ENCODE data around the gene COL5A1.
"Not testable (repeated sequence)": the region's sequence is repeated elsewhere in the genome, so short reads cannot be mapped to it uniquely, and the experiment has no call there.

The COL5A1 gene

GRCh38 chr9:134712243-134712642, 70.6 kb downstream of the COL5A1 start:
- no peak for DNase-seq

GRCh38 chr9:134712926-134713325, 71.3 kb downstream of the COL5A1 start:
- DNase-seq = no peak

GRCh38 chr9:134715536-134715935, 73.9 kb downstream of the COL5A1 start:
- not testable (repeated sequence) for DNase-seq

DNA sequence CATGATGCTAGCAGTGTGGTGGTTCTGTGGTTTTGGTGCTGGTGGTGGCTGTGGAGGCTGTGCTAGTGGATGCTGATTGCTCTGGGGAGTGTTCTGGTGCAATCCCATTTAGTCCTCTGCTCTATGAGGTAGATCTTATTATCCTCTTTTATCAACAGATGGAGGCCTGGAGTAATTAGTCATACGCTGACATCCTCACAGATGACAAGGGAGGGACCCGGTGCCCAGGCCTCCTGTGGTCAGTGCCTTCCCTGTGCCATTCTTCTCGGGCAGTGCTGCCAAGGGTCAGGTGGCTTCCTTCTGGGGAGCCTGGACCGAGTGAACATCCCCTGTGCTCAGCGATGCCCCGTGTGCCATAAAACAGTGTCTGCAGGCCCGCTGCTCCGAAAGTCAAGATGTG, 74.5 kb downstream of the COL5A1 start:
- DNase-seq = no peak

DNA sequence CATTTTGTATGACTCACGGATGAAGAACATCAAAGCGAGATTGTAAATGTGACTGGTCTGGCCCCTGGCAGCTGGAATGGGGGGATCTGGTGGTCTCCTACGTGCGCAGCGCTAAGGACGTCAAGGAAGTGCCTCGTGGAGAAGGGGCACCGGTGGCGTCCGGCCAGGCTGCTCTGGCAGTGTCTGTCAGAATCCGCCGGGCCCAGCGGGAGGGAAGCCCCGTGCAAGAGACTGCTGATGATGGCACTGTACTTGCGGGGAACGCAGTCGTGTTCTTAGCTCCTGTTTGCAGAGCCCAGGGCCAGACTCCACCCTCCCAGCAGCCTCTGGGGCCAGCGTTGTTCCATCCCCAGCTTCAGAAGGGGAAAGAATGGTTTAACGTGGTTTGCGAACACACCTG, 75.5 kb downstream of the COL5A1 start:
- no peak for DNase-seq

DNA sequence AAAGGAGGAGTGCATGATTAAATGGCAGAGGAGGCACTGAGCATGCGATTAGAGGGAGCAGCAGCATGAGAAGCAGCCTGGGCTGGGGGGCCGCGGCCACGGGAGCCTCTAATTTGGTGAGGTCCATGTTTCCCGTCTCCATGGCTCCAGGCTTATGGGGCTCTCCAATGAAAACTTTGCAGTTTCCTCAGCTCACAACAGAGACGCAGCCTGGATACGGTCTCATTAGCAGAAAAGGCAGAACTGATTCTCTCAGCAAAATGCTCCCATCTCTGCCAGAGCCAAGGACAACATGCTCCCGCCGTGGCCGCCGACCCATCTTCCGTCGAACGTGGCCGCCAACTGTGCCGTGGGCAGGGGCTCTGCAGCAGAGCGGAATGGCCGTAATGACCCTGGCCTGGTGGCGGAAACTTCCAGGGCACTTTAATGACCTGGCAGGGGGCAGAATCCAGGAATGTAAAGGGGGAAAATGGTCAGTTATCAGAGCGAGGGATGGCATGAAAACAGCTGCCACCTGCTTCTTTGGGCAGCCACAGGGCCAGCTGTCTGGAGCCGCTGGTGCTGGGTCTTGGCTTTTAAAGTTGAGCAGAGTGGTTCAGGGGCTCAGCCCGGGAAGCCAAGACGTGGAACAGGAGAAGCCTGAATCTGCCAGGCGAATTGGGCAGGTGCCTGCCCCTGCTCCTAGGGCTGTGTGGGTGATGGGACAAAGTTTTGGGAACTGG, 76.5 kb downstream of the COL5A1 start:
- DNase-seq = no peak

GRCh38 chr9:134719331-134719730, 77.7 kb downstream of the COL5A1 start:
- DNase-seq = no peak

DNA sequence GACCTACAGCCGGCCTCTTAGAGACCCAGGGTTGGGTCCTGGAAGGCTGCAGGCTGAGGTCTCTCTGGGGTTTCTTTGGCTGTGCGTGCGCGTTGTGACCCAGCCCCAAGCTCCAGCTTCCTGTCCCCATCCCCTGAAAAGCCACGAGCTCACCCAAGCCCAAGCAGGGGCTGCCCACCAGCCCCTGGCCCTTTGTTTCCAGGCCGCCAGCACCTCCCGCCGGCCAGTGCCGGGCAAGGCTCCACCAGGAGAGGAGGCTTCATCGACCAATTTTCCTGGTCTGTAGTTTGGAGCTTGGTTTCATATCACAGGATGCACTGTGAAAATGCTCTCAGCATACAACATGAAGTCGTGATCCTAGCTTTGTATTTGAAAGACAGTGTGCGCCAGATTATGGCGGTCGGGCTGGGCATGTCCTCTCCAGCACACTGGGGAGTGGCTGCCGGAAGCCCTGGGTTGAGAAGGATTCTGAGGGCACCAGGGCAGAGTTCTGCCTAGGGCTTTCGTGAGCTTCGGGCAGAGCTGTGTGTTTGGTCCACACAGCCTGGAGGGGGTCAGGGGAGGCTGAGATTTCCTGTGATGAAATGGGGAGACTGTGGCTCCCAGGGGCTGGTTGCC, 78.6 kb downstream of the COL5A1 start:
- DNase-seq = no peak

- no peak for DNase-seq
Measured at GRCh38 chr9:134720796-134721195, 79.2 kb downstream of the COL5A1 start.

DNA sequence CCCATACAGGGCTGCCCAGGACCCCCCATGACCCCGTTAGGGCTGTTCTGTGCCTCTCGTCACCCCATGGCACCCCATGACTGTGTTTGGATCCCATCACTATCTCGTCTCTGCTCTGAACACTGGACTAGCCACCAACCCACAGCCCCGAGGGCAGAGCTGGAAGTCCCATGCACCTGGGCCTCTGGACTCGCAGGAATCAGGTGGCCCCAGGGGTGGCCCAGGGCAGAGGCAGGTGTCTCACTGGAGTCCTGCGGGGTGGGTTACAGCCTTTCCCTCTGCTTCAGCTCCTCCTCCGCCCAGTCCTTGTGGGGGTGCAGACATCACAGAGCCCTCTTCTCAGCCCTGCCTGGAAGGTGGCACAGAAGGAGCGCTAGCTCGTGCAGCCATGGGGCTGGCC, 79.7 kb downstream of the COL5A1 start:
- no peak for DNase-seq

DNA sequence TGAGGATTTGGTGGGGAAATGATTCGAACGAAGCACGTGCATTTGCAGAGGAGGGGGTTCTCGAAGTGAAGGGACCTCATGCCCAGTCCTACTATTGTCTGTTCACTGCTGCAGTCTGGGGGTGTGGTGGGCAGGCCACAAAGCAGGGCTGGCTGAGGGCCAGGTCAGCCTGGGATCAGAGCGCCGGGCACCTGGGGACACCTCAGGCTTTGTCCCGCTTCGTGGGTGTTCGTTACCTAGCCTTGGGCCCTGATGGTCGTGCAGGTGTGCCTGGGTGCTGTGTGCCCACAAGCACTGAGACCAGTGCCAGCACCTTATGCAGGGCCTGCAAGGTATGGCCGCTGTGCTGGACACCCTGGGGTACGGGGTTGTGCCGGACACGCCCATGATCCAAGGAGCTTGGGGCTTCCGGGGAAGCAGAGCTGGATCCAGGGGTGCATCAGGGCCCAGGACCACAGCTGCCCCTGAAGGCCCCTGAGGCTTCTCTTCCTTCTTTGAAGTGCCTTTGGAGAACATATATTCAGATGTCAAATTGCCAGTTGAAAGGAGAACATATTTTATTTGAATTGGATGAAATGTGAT, 80.6 kb downstream of the COL5A1 start:
- no peak for DNase-seq

- no peak for DNase-seq
Measured at GRCh38 chr9:134723037-134723436, 81.4 kb downstream of the COL5A1 start.

DNA sequence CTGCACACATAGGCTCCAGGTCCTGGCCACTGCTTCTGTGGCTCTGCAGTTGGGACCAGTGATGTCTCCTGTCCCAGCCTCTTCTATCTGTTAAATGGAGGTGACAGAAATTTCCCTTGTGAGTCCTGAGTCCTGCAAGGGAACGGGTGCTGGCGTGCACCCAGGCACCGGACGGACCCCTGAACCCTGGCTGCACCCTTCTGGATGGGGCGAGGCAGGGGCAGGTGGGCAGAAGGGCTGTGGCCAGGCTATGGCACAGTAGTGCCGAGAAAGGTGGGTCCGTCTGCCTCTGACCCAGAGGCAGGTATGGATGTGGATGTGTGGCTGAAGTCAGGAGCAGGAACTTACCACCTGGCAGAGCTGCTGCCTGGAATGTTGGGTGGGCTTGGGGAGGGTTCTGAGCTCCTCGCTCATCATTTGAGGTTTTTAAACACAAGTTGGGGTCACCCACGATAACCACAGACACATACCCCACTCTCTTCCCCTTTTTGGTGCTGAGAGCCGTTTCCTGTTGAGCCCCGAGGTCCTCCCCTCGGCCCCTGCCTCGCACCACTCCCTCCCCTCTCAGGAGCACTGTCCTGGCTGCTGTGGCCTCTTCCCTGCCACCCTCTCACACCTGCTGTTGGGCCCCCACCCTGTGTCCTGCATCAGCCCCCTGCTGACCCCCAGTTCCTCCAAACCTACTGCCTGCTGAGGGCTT, 82.0 kb downstream of the COL5A1 start:
- DNase-seq = no peak

GRCh38 chr9:134724202-134724911, 82.8 kb downstream of the COL5A1 start:
- DNase-seq = no peak

DNA sequence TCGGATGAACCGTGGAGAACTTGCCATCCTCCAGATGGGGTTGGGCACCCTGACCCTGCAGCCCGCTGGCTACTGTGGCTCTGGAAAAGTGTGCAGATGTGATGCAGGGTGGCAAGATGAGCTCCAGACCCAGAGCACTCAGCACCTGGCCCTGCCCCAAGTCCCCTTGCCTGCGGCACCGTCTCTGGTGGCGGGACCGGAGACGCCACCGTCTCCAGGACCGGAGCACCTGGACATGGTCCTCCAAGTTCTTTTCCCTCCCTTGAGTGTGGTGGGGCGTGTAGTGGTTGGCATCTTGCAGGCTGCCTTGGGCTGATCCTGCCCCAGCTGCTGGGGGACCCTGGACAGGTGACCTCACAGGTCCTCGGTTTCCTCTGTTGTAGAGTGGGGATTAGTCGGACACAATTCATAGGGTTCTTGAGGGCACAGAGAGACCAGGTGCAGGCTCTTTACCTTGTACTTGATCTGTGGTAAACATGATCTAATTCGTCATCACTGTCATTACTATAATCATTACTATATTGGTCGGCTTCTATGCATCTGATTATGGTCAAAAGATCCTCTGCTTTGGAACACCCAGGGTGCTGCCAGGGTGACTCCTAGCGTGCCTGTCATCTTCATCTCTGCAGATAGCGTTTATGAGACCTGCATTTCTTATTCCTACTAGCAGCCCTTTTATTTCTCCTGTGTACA, 83.5 kb downstream of the COL5A1 start:
- DNase-seq = no peak

DNA sequence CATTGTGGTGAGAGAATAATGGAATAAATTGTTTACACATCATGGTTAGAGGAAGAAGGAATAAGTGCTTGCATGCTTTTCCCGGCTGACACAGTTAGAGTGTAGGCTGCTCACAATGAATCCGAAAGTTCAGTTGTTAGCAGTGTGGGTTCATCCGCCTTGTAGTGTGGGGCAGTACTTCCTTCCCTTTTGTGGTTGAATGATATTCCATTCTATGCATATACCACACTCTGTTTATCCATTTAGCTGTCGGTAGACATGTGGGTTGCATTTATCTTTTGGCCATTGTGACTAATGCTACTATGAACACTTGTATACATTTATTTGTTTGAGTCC, 84.0 kb downstream of the COL5A1 start:
- no peak for DNase-seq

DNA sequence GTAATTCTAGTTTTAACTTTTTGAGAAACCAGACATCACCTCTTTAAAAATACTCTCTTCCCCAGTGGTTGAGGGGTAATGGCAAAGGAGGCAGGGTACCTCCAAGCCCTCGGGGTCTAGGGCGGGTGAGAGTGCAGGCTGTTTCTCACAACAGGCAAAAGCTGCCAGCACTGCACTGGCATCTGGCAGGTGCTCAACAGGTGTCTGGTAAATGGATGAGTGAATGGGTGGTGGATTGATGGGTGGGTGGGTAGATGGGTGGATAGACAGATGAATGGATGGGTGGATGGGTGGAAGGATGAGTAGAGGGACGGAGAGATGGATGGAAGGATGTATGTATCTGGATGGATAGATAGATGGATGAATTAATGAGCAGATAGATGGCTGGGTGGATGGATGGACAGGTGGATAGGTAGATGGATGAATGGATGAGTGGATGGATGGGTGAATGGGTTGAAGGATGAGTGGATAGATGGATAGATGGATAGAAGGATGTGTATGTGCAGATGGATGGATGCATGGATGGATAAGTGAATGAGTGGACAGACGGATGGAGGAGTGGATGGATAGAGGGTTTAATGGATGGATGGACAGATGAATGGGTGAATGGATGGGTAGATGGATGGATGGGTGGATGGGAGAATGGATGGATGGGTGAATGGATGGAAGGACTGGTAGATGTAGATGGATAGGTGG, 84.6 kb downstream of the COL5A1 start:
- DNase-seq = no peak

DNA sequence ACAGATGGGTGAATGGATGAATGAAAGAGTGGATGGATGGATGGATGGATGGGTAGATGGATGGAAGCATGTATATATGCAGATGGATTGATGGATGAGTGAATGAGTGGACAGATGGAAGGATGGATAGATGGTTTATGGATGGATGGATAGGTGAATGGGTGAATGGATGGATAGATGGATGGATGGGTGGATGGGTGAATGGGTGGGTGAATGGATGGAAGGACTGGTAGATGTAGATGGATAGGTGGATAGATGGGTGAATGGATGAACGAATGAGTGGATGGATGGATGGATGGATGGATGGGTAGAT, 85.1 kb downstream of the COL5A1 start:
- DNase-seq = no peak

DNA sequence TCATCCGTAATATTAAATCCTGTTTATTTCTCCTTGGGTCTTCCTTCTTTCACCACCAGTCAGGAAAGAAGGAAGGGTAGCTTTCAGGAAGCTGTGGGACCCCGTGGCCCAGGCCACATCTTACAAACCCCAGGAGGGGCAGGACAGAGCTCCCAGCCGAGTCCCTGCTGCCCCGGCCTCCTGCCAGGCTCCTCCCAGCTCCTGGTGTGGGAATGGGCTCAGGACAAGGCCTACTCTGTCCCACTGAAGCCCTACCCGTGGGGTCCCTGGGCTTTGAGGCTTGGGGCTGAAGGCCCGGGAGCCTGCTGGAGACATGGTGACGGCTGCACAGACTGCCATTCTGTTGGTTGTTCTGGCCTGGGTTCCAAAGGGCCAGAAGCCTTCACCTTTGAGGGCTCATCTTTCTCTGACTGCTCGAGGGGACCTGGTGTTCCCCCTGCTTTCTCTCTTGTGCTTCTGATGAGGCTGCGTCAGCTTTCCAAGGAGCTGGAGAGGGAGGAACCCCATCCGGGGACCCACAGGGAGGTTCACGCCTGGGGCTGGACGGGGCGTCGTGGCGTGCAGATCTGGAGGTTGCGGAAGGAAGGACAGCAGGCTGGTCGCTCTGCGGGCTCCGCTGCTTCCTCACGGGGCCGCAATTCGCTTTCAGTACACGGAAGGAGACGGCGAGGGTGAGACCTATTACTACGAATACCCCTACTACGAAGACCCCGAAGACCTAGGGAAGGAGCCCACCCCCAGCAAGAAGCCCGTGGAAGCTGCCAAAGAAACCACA, 86.6 kb downstream of the COL5A1 start:
- no peak for DNase-seq

DNA sequence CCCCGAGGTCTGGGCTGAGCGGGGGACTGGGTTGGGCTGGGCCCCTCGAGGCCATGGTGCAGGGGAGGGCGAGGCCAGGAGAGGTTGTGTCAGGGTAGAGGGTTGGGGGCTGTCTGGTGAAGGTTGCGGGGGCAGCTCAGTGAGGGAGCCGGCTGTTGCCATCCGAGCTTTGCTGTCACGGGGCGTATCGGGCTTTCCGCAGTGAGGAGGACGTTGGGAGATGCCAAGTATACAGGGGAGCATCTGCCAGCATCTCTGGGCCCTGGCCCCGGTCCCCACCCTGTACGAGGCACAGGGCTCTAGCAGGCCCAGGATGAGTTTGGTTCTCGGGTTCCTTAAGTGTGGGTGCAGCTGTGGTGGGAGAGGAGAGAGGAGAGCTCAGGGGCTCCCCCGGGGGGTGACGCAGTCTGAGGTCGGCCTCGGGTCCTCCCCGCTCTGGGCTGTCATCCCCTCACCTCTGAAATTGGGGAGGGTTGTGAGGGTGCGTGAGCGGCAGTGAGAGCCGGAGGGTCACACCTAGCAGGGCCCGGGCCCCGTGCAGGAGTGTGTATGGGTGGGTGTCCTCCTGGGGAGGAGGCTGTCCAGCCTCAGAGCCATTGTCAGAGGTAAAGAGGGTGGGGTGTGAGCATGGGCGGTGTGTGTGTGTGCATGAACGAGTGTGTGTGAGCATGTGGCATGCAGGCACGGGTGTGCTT, 87.3 kb downstream of the COL5A1 start:
- DNase-seq = no peak

Measured in activated T-cell treated with anti-CD3 and anti-CD28 coated beads, Interleukin-2, amount 50 U/mL, for 1 hour (primary cell).